HG02763 (cell line): Measurements from ENCODE around the gene SERINC1.

Source experiments
- ATAC-seq: cut with Tn5 transposase; IDR thresholded peaks from one replicate; pipeline ENCODE4 v1.9.1; 2021; ENCODE audit warnings: mild to moderate bottlenecking, moderate library complexity; ENCODE audit not compliant: unreplicated experiment

Gene SERINC1

GRCh38 chr6:122438975-122439374, 32.6 kb downstream of the SERINC1 start:
- ATAC-seq = no peak

- ATAC-seq = no peak
Observed at GRCh38 chr6:122432816-122433215, 38.8 kb downstream of the SERINC1 start.

- ATAC-seq = no peak
Observed at GRCh38 chr6:122431780-122432179, 39.8 kb downstream of the SERINC1 start.

- ATAC-seq = no peak
Observed at GRCh38 chr6:122429323-122429722, 42.3 kb downstream of the SERINC1 start.

GRCh38 chr6:122428781-122429180, 42.8 kb downstream of the SERINC1 start:
- ATAC-seq = no peak

- ATAC-seq = no peak
Observed at GRCh38 chr6:122426597-122426996, 45.0 kb downstream of the SERINC1 start.

- ATAC-seq = no peak
Observed at GRCh38 chr6:122423734-122424133, 47.9 kb downstream of the SERINC1 start.

GRCh38 chr6:122422614-122423267, 48.9 kb downstream of the SERINC1 start:
- peak; percentile 91 for ATAC-seq

GRCh38 chr6:122422003-122422402, 49.6 kb downstream of the SERINC1 start:
- ATAC-seq = no peak

- no peak for ATAC-seq
Observed at GRCh38 chr6:122416825-122417224, 54.8 kb downstream of the SERINC1 start.

- ATAC-seq = no peak
Observed at GRCh38 chr6:122412001-122412400, 59.6 kb downstream of the SERINC1 start.

GRCh38 chr6:122408702-122409458, 62.7 kb downstream of the SERINC1 start:
- ATAC-seq = no peak

- no peak for ATAC-seq
Observed at GRCh38 chr6:122408240-122408639, 63.4 kb downstream of the SERINC1 start.

GRCh38 chr6:122407712-122408111, 63.9 kb downstream of the SERINC1 start:
- ATAC-seq = no peak

- ATAC-seq = no peak
Observed at GRCh38 chr6:122406187-122406586, 65.4 kb downstream of the SERINC1 start.

GRCh38 chr6:122405417-122405816, 66.2 kb downstream of the SERINC1 start:
- ATAC-seq = no peak

- ATAC-seq = no peak
Observed at GRCh38 chr6:122404444-122404843, 67.2 kb downstream of the SERINC1 start.

GRCh38 chr6:122401104-122401503, 70.5 kb downstream of the SERINC1 start:
- ATAC-seq = no peak

- ATAC-seq = no peak
Observed at GRCh38 chr6:122400462-122401089, 71.0 kb downstream of the SERINC1 start.

- ATAC-seq = no peak
Observed at GRCh38 chr6:122400121-122400450, 71.5 kb downstream of the SERINC1 start.

- ATAC-seq = peak; percentile 99
Observed at GRCh38 chr6:122399348-122400120, 72.1 kb downstream of the SERINC1 start, which contains the start of gene HSF2. HSF2 (plus strand) TSS chr6:122399652; CDS start chr6:122399738, 86 bp downstream.
